C4-2B (cell line): ENCODE data around the gene NUDCD3.

Source experiments
- ZFX ChIP-seq: fragments of 450-650 bp; IDR thresholded peaks from 2 replicates; pipeline ENCODE4 v1.6.1; 2017
- TF ChIP-seq, protein P1 (sequence below): fragments of 450-650 bp; conservative IDR thresholded peaks from 2 replicates; pipeline ENCODE4 v1.5.1; 2017; ENCODE audit warnings: mild to moderate bottlenecking

DNA sequence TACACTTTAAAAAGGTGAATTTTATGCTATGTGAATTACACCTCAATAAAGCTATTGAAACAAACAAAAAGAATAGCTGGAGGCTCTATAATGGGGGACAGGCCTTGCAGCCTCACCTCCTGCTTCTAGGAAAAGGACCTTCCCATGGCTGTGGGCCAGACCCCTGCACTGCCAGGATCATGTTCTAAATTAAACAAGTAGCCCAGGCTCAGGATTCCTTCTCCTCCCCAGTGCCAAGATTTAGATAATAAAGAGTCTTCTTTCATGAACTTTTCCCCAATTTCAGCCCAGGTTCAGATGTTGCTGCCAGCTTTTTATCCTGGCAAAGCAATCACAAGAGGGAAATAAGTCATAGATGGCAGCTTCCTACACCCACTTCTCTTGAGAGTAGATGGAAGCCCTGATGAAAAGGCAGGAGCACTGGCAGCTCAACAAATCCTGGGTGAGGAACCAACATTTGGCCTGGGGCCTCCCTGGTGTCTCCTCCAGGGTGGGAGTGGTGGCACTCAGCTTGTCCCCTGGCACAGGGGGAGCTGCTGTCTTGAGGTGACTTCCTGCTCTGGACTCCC lies 142.8 kb downstream of the NUDCD3 start:
- TF ChIP-seq, protein P1, sequence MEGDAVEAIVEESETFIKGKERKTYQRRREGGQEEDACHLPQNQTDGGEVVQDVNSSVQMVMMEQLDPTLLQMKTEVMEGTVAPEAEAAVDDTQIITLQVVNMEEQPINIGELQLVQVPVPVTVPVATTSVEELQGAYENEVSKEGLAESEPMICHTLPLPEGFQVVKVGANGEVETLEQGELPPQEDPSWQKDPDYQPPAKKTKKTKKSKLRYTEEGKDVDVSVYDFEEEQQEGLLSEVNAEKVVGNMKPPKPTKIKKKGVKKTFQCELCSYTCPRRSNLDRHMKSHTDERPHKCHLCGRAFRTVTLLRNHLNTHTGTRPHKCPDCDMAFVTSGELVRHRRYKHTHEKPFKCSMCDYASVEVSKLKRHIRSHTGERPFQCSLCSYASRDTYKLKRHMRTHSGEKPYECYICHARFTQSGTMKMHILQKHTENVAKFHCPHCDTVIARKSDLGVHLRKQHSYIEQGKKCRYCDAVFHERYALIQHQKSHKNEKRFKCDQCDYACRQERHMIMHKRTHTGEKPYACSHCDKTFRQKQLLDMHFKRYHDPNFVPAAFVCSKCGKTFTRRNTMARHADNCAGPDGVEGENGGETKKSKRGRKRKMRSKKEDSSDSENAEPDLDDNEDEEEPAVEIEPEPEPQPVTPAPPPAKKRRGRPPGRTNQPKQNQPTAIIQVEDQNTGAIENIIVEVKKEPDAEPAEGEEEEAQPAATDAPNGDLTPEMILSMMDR, result no peak
- no peak for TF ChIP-seq ZFX
